Endodermal cell (in vitro differentiated cells): ENCODE results near the gene ARHGAP10. TPM values are rescaled to one million over a fixed set of nuclear protein-coding genes. Genes with fewer than 3 reads are reported as not detected.

ENCODE experiments used
- DNase-seq: peaks from one replicate; pipeline ENCODE4 v3.0.0-alpha.2; 2017
- H3K27ac ChIP-seq: 2 replicates; pipeline ENCODE4 v1.5.1; 2013; ENCODE audit warnings: mild to moderate bottlenecking, low read depth, low read length, moderate library complexity
- H3K27me3 ChIP-seq: 2 replicates; pipeline ENCODE4 v1.6.1; 2013; ENCODE audit warnings: mild to moderate bottlenecking, low read length, moderate library complexity; ENCODE audit not compliant: insufficient read depth, control insufficient read depth, poor library complexity, severe bottlenecking
- H3K36me3 ChIP-seq: 2 replicates; pipeline ENCODE4 v1.7.0; 2013; ENCODE audit warnings: mild to moderate bottlenecking, low read length, moderate library complexity; ENCODE audit not compliant: control insufficient read depth, insufficient read depth
- H3K4me1 ChIP-seq: one replicate; pipeline ENCODE4 v1.7.0; 2013; ENCODE audit warnings: low read length; ENCODE audit not compliant: control insufficient read depth, insufficient read depth
- H3K4me3 ChIP-seq: 2 replicates; pipeline ENCODE4 v1.5.1; 2013; ENCODE audit warnings: mild to moderate bottlenecking, low read length, moderate library complexity
- H3K9ac ChIP-seq: 2 replicates; pipeline ENCODE4 v1.6.1; 2013; ENCODE audit warnings: mild to moderate bottlenecking, low read length, moderate library complexity; ENCODE audit not compliant: poor library complexity, severe bottlenecking; ENCODE audit errors: extremely low read depth
- H3K9me3 ChIP-seq: 2 replicates; pipeline ENCODE4 v1.6.1; 2013; ENCODE audit warnings: mild to moderate bottlenecking, low read length, moderate library complexity; ENCODE audit not compliant: control insufficient read depth
- H3K27ac Mint-ChIP-seq: 2 replicates; pipeline ENCODE4 v1.8.0; 2020; ENCODE audit warnings: mixed read lengths
- H3K27me3 Mint-ChIP-seq: 2 replicates; pipeline ENCODE4 v1.8.0; 2021; ENCODE audit warnings: mild to moderate bottlenecking, mixed read lengths; ENCODE audit not compliant: insufficient read depth
- H3K36me3 Mint-ChIP-seq: 2 replicates; pipeline ENCODE4 v1.8.0; 2020; ENCODE audit warnings: low read depth, mixed read lengths
- H3K4me1 Mint-ChIP-seq: 2 replicates; pipeline ENCODE4 v1.8.0; 2020; ENCODE audit warnings: mixed read lengths
- H3K4me3 Mint-ChIP-seq: 2 replicates; pipeline ENCODE4 v1.8.0; 2020; ENCODE audit warnings: mild to moderate bottlenecking, moderate library complexity, mixed read lengths
- H3K9me3 Mint-ChIP-seq: 2 replicates; pipeline ENCODE4 v1.8.0; 2020; ENCODE audit warnings: mild to moderate bottlenecking, mixed read lengths
- WGBS, 2 experiments: methylation state at CpG; one replicate each; pipeline versions ENCODE4 v1.1.5 to v1.1.7; 2013; ENCODE audit warnings: missing lambda C conversion rate in 2 of 2, mixed read lengths in 1 of 2; ENCODE audit not compliant: insufficient coverage in 1 of 2, insufficient read length in 1 of 2; 5-methylcytosine and 5-hydroxymethylcytosine counted together
- total RNA-seq, 2 donors: library from RNA; stranded (reverse); fragmentation: NEBNext Ultra II Directional in 1 of 2; extraction: Animal tissue kit (Norgen Biotek cat#: 25700) in 1 of 2; gene quantifications; 2 replicates in 1 of 2; 3 replicates in 1 of 2; pipeline ENCODE4 v1.2.1, GENCODE V29; 2021
- TF ChIP-seq, protein P1 (sequence below): fragments of 200-600 bp; sonication (generic); conservative IDR thresholded peaks from 2 replicates; pipeline ENCODE4 v1.5.0; 2021; ENCODE audit warnings: antibody characterized with exemption, mild to moderate bottlenecking

The ARHGAP10 gene
- total RNA-seq, 2 donors from 2014 or later, result 9.1 to 11.8 TPM

DNA sequence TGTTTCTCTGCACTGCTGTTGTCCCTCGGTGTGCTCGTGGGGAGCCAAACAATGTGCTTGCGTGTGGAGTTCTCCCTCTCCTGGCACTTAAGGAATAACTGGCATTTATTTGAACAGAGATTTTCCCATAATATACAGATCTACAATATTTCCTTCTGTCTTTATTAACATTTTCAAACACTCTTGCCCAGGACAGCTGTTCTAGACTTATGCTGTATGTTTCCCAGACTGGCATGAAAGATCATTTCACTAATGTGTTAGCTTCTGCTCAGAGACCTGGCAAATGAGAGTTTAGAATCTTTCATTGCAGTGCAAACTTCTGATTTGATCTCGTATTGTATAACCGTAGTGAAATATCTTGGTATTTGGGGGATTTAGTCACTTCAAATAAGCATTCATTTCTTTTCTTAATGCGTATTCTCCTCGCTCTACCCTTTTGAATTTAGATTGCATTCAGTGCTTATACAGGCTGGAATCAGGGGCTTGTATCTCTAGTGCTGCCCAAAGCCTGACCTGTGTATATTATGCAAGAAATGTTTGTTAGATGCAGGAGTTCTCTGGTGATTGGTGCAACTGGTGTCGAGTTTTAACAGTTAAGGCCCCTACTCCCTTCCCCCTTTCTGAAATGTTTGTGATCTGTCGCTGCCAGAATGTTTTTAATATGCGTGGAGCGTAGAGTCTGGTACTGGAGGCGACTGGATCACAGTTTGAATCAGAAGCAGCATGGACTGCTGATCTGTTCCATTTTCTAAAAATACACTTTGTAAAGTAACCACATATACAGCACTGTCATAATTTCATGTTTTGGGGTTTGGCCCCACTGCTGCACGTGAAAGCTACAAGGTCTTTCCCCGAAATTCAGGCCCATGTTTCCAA lies 326.3 kb downstream of the ARHGAP10 start:
- no peak overlapping the region for H3K4me3 ChIP-seq
- H3K27ac ChIP-seq, result peak overlapping the region; percentile 4
- H3K9me3 Mint-ChIP-seq, result no peaks in the 10 kb centered on the region
- H3K36me3 ChIP-seq, result no peaks in the 10 kb centered on the region
- H3K4me1 ChIP-seq, result peaks cover 7% of the 10 kb centered on the region
- DNase-seq, result no peak
- no peaks in the 10 kb centered on the region for H3K27me3 Mint-ChIP-seq
- no peaks in the 10 kb centered on the region for H3K27me3 ChIP-seq
- peaks cover 48% of the 10 kb centered on the region for H3K4me1 Mint-ChIP-seq
- H3K9ac ChIP-seq, result no peak overlapping the region
- no peak overlapping the region for H3K4me3 Mint-ChIP-seq
- 91 to 98% methylated on average over 10 to 14 of the region's 14 CpGs for WGBS, 2 experiments
- TF ChIP-seq, protein P1, sequence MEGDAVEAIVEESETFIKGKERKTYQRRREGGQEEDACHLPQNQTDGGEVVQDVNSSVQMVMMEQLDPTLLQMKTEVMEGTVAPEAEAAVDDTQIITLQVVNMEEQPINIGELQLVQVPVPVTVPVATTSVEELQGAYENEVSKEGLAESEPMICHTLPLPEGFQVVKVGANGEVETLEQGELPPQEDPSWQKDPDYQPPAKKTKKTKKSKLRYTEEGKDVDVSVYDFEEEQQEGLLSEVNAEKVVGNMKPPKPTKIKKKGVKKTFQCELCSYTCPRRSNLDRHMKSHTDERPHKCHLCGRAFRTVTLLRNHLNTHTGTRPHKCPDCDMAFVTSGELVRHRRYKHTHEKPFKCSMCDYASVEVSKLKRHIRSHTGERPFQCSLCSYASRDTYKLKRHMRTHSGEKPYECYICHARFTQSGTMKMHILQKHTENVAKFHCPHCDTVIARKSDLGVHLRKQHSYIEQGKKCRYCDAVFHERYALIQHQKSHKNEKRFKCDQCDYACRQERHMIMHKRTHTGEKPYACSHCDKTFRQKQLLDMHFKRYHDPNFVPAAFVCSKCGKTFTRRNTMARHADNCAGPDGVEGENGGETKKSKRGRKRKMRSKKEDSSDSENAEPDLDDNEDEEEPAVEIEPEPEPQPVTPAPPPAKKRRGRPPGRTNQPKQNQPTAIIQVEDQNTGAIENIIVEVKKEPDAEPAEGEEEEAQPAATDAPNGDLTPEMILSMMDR, result no peak
- no peaks in the 10 kb centered on the region for H3K36me3 Mint-ChIP-seq
- H3K9me3 ChIP-seq, result no peaks in the 10 kb centered on the region
- H3K27ac Mint-ChIP-seq, result no peak overlapping the region

DNA sequence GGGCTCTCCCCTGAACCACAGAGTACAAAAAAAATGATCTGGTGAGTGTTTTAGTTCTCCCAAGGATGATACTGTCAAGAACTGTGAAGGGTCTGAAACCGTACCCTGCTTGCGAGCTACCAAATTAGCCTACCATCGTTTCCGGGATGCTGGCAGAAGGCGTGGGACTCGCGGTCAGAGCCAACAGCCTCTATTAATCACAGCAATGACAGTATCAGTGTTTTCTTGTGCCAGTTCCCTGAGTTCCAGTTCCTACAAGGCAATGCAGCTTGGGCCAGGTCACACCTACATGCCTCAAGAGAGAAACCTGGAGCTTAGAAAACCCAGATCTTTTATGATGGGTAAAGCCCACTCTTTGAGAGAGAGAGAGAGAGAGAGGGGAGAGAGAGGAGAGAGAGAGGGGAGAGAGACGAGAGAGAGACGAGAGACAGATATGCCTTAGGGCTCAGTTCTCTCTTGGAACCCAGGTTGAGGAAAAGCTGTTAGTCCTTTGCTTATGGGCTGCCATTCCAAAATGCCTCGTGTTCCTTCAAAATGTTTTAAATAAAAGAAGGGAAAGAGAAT lies 327.8 kb downstream of the ARHGAP10 start:
- Histone ChIP-seq H3K4me3 (no peak overlapping the region), H3K27me3 (no peaks in the 10 kb centered on the region), H3K27ac (no peak overlapping the region), H3K36me3 (no peaks in the 10 kb centered on the region), H3K4me1 (peaks cover 7% of the 10 kb centered on the region), H3K9me3 (no peaks in the 10 kb centered on the region), H3K9ac (no peak overlapping the region)
- H3K9me3 Mint-ChIP-seq, result no peaks in the 10 kb centered on the region
- H3K4me1 Mint-ChIP-seq, result peaks cover 41% of the 10 kb centered on the region
- 93 to 100% methylated on average over 3 to 10 of the region's 10 CpGs for WGBS, 2 experiments
- no peak overlapping the region for H3K4me3 Mint-ChIP-seq
- H3K27me3 Mint-ChIP-seq, result no peaks in the 10 kb centered on the region
- DNase-seq, result no peak
- no peak overlapping the region for H3K27ac Mint-ChIP-seq
- no peaks in the 10 kb centered on the region for H3K36me3 Mint-ChIP-seq
- TF ChIP-seq, protein P1, result no peak

DNA sequence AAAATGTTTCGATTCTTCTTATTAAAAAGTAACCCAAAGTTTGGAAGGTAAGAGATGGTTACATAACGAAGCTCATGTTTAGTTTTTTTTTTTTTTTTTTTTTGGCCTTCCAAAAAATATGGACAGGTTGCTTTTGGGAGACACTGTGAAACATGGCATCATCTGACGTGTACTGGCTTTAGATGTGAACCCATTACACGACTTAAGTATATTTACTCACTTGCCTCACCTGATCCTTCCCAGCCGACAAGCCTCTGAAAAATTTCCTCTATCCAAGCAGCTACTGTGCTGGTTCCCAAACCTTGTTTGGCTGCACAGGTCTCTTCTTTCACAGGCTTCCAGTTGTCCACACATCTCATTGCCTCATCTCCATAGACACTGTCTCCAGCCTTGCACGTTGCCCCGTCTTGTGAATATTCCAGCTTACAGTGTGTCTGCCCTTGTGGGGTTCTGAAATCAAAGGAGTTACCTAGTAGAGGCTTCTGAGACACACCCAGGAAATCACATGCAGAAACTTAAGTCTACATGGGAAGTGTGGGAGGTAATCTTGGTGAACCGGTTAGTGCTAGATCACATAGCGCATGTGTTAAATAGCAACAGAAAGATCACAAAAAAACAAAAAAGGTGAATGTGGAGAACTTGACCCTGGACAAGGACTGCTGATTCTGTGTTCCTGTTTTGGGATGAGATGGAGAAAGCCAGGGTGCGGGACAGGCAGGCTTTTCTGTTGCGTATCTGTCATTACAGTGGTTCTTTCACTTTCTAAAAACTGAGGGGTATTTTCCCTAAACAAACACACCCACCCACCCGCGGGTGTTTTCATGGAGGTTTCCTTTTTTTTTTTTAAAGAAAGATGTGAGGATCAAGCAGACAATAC lies 328.6 kb downstream of the ARHGAP10 start:
- peaks cover 5% of the 10 kb centered on the region for H3K36me3 ChIP-seq
- Mint-ChIP-seq H3K4me3 (no peak overlapping the region), H3K27me3 (no peaks in the 10 kb centered on the region), H3K27ac (no peak overlapping the region), H3K9me3 (no peaks in the 10 kb centered on the region), H3K4me1 (peaks cover 42% of the 10 kb centered on the region), H3K36me3 (peaks cover 4% of the 10 kb centered on the region)
- H3K27me3 ChIP-seq, result no peaks in the 10 kb centered on the region
- WGBS, 2 experiments, result 79 to 86% methylated on average over 6 to 13 of the region's 13 CpGs
- no peak for DNase-seq
- no peak overlapping the region for H3K4me3 ChIP-seq
- H3K9ac ChIP-seq, result no peak overlapping the region
- no peaks in the 10 kb centered on the region for H3K9me3 ChIP-seq
- TF ChIP-seq, protein P1, result no peak
- no peak overlapping the region for H3K27ac ChIP-seq
- H3K4me1 ChIP-seq, result peaks cover 7% of the 10 kb centered on the region
